IPS-18a (cell line): ENCODE data around the gene FOSB.

Experiments
- H3K27ac ChIP-seq: one replicate; pipeline ENCODE4 v1.5.1; 2013; ENCODE audit warnings: low read length
- H3K27me3 ChIP-seq: one replicate; pipeline ENCODE4 v1.6.1; 2013; ENCODE audit warnings: mild to moderate bottlenecking, low read length; ENCODE audit not compliant: control insufficient read depth, insufficient read depth
- H3K36me3 ChIP-seq: one replicate; pipeline ENCODE4 v1.6.1; 2013; ENCODE audit warnings: low read depth, low read length; ENCODE audit not compliant: control insufficient read depth
- H3K4me1 ChIP-seq: one replicate; pipeline ENCODE4 v1.6.1; 2013; ENCODE audit warnings: low read depth, low read length; ENCODE audit not compliant: control insufficient read depth
- H3K4me3 ChIP-seq: one replicate; pipeline ENCODE4 v1.5.1; 2013; ENCODE audit warnings: low read length
- H3K9ac ChIP-seq: one replicate; pipeline ENCODE4 v1.6.1; 2013; ENCODE audit warnings: mild to moderate bottlenecking, low read length, moderate library complexity
- H3K9me3 ChIP-seq: one replicate; pipeline ENCODE4 v1.6.1; 2013; ENCODE audit warnings: low read depth, low read length; ENCODE audit not compliant: control insufficient read depth

FOSB gene

DNA sequence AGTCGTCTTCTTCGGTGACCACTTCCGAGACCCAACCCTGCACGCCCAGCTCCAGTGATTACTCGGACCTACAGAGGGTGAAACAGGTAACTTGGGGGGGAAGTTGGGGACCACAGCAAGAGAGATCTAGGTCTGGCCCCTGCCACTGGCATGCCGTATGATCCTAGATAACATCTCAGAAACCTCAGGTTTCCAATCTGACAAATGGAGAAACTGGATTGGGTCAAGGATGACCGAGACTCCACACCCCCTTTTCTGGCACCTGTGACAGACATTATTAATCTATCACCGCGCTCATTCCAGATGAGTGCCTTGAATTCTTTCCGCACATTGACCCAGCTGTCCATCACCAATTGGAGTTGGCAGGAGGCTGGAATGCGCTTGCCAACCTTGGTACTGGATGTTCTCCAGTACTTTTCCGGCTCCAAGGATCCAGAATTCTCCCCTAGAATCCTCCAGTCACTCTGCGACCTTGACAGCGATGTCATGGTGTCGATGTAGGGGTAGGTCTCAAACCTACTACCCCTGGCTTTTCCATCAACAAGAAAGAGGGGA lies 56.9 kb downstream of the FOSB start:
- no peaks in the 10 kb centered on the region for H3K9me3 ChIP-seq
- no peak overlapping the region for H3K4me3 ChIP-seq
- H3K4me1 ChIP-seq, result peaks cover 3% of the 10 kb centered on the region
- H3K27me3 ChIP-seq, result peaks cover 5% of the 10 kb centered on the region
- H3K9ac ChIP-seq, result no peak overlapping the region
- H3K36me3 ChIP-seq, result peaks cover 45% of the 10 kb centered on the region
- H3K27ac ChIP-seq, result no peak overlapping the region
